ENCODE data around the gene SHFL. TPM values are rescaled to one million over a fixed set of nuclear protein-coding genes. Genes with fewer than 3 reads are reported as not detected.
A peak's percentile ranks its signal among the peaks of the same experiment; 100 is the strongest.

SHFL gene
- 64.1 and 70.5 TPM in 2 replicates for total RNA-seq

- peaks cover 2% of the 10 kb centered on the region for H3K27me3 Mint-ChIP-seq (ENCODE audit: insufficient read depth)
- intact Hi-C loops (cut with micrococcal nuclease): loop anchor here (1.0 to 2.0 kb wide), 2 partner anchors 10 to 19 kb away; no protein-coding TSS in a partner anchor
- peaks cover 16% of the 10 kb centered on the region for H3K36me3 Mint-ChIP-seq (ENCODE audit: low read depth)
- peak; percentile 88 for DNase-seq (ENCODE audit: low spot score)
- peak within 1 kb of the TSS; percentile 90 for H3K4me3 Mint-ChIP-seq
- H3K4me1 Mint-ChIP-seq (ENCODE audit: low read depth): peaks cover 7% of the 10 kb centered on the region
- no peaks in the 10 kb centered on the region for H3K9me3 Mint-ChIP-seq
- H3K27ac Mint-ChIP-seq: peak within 1 kb of the TSS; percentile 88
Observed at GRCh38 chr19:10085641-10086590, at the start of gene SHFL. Gene SHFL (plus strand): TSS chr19:10086317. CDS start chr19:10086428, 111 bp downstream.

- Mint-ChIP-seq H3K4me1 (ENCODE audit: low read depth) (no peaks in the 10 kb centered on the region), H3K9me3 (no peaks in the 10 kb centered on the region), H3K27me3 (ENCODE audit: insufficient read depth) (peaks cover 5% of the 10 kb centered on the region), H3K36me3 (ENCODE audit: low read depth) (no peaks in the 10 kb centered on the region), H3K27ac (no peak overlapping the region), H3K4me3 (no peak overlapping the region)
- intact Hi-C loops (cut with micrococcal nuclease): no loop called here
- DNase-seq (ENCODE audit: low spot score): no peak
Observed at GRCh38 chr19:10036601-10037071, 49.5 kb upstream of the SHFL start.

GRCh38 chr19:10037367-10037766, 48.8 kb upstream of the SHFL start:
- Mint-ChIP-seq H3K27me3 (ENCODE audit: insufficient read depth) (peaks cover 5% of the 10 kb centered on the region), H3K4me3 (no peak overlapping the region), H3K36me3 (ENCODE audit: low read depth) (no peaks in the 10 kb centered on the region), H3K27ac (no peak overlapping the region), H3K4me1 (ENCODE audit: low read depth) (no peaks in the 10 kb centered on the region), H3K9me3 (no peaks in the 10 kb centered on the region)
- DNase-seq (ENCODE audit: low spot score): no peak
- intact Hi-C loops (cut with micrococcal nuclease): no loop called here

GRCh38 chr19:10037809-10038208, 48.3 kb upstream of the SHFL start:
- Mint-ChIP-seq H3K27ac (no peak overlapping the region), H3K27me3 (ENCODE audit: insufficient read depth) (peaks cover 1% of the 10 kb centered on the region), H3K4me1 (ENCODE audit: low read depth) (no peaks in the 10 kb centered on the region), H3K36me3 (ENCODE audit: low read depth) (no peaks in the 10 kb centered on the region), H3K4me3 (no peak overlapping the region), H3K9me3 (no peaks in the 10 kb centered on the region)
- DNase-seq (ENCODE audit: low spot score): no peak
- intact Hi-C loops (cut with micrococcal nuclease): no loop called here

- DNase-seq (ENCODE audit: low spot score): no peak
- Mint-ChIP-seq H3K4me1 (ENCODE audit: low read depth) (no peaks in the 10 kb centered on the region), H3K9me3 (no peaks in the 10 kb centered on the region), H3K27ac (no peak overlapping the region), H3K36me3 (ENCODE audit: low read depth) (no peaks in the 10 kb centered on the region), H3K27me3 (ENCODE audit: insufficient read depth) (peaks cover 7% of the 10 kb centered on the region), H3K4me3 (no peak overlapping the region)
- intact Hi-C loops (cut with micrococcal nuclease): no loop called here
Observed at GRCh38 chr19:10043286-10043927, 42.7 kb upstream of the SHFL start.

GRCh38 chr19:10044390-10044789, 41.7 kb upstream of the SHFL start:
- Mint-ChIP-seq H3K9me3 (no peaks in the 10 kb centered on the region), H3K4me1 (ENCODE audit: low read depth) (no peaks in the 10 kb centered on the region), H3K4me3 (no peak overlapping the region), H3K36me3 (ENCODE audit: low read depth) (no peaks in the 10 kb centered on the region), H3K27ac (no peak overlapping the region), H3K27me3 (ENCODE audit: insufficient read depth) (peaks cover 7% of the 10 kb centered on the region)
- DNase-seq (ENCODE audit: low spot score): no peak
- intact Hi-C loops (cut with micrococcal nuclease): no loop called here

GRCh38 chr19:10045371-10045770, 40.7 kb upstream of the SHFL start:
- Mint-ChIP-seq H3K36me3 (ENCODE audit: low read depth) (no peaks in the 10 kb centered on the region), H3K27me3 (ENCODE audit: insufficient read depth) (peaks cover 7% of the 10 kb centered on the region), H3K4me3 (no peak overlapping the region), H3K4me1 (ENCODE audit: low read depth) (no peaks in the 10 kb centered on the region), H3K9me3 (no peaks in the 10 kb centered on the region), H3K27ac (no peak overlapping the region)
- intact Hi-C loops (cut with micrococcal nuclease): no loop called here
- DNase-seq (ENCODE audit: low spot score): no peak

GRCh38 chr19:10049626-10050025, 36.5 kb upstream of the SHFL start:
- Mint-ChIP-seq H3K36me3 (ENCODE audit: low read depth) (no peaks in the 10 kb centered on the region), H3K9me3 (no peaks in the 10 kb centered on the region), H3K4me1 (ENCODE audit: low read depth) (no peaks in the 10 kb centered on the region), H3K27me3 (ENCODE audit: insufficient read depth) (peaks cover 3% of the 10 kb centered on the region), H3K4me3 (no peak overlapping the region), H3K27ac (no peak overlapping the region)
- intact Hi-C loops (cut with micrococcal nuclease): no loop called here
- no peak for DNase-seq (ENCODE audit: low spot score)

- no peaks in the 10 kb centered on the region for H3K9me3 Mint-ChIP-seq
- no peaks in the 10 kb centered on the region for H3K36me3 Mint-ChIP-seq (ENCODE audit: low read depth)
- H3K4me1 Mint-ChIP-seq (ENCODE audit: low read depth): no peaks in the 10 kb centered on the region
- H3K4me3 Mint-ChIP-seq: no peak overlapping the region
- H3K27me3 Mint-ChIP-seq (ENCODE audit: insufficient read depth): peaks cover 2% of the 10 kb centered on the region
- no peak overlapping the region for H3K27ac Mint-ChIP-seq
- no peak for DNase-seq (ENCODE audit: low spot score)
- intact Hi-C loops (cut with micrococcal nuclease): no loop called here
Observed at GRCh38 chr19:10052602-10053360, 33.3 kb upstream of the SHFL start.

GRCh38 chr19:10061717-10062310, 24.3 kb upstream of the SHFL start:
- Mint-ChIP-seq H3K4me3 (no peak overlapping the region), H3K4me1 (ENCODE audit: low read depth) (no peaks in the 10 kb centered on the region), H3K9me3 (no peaks in the 10 kb centered on the region), H3K36me3 (ENCODE audit: low read depth) (no peaks in the 10 kb centered on the region), H3K27ac (no peak overlapping the region), H3K27me3 (ENCODE audit: insufficient read depth) (peaks cover 3% of the 10 kb centered on the region)
- intact Hi-C loops (cut with micrococcal nuclease): no loop called here
- no peak for DNase-seq (ENCODE audit: low spot score)

GRCh38 chr19:10068205-10068604, 17.9 kb upstream of the SHFL start:
- Mint-ChIP-seq H3K4me3 (no peak overlapping the region), H3K9me3 (no peaks in the 10 kb centered on the region), H3K36me3 (ENCODE audit: low read depth) (no peaks in the 10 kb centered on the region), H3K4me1 (ENCODE audit: low read depth) (peaks cover 9% of the 10 kb centered on the region), H3K27ac (no peak overlapping the region), H3K27me3 (ENCODE audit: insufficient read depth) (peaks cover 5% of the 10 kb centered on the region)
- intact Hi-C loops (cut with micrococcal nuclease): no loop called here
- no peak for DNase-seq (ENCODE audit: low spot score)

GRCh38 chr19:10069046-10069445, 17.1 kb upstream of the SHFL start:
- Mint-ChIP-seq H3K4me1 (ENCODE audit: low read depth) (peaks cover 9% of the 10 kb centered on the region), H3K4me3 (no peak overlapping the region), H3K9me3 (peaks cover under 1% of the 10 kb centered on the region), H3K27ac (no peak overlapping the region), H3K36me3 (ENCODE audit: low read depth) (no peaks in the 10 kb centered on the region), H3K27me3 (ENCODE audit: insufficient read depth) (peaks cover 5% of the 10 kb centered on the region)
- intact Hi-C loops (cut with micrococcal nuclease): no loop called here
- DNase-seq (ENCODE audit: low spot score): no peak

Measured in activated T-helper 1 cell treated with anti-CD3 and anti-CD28 coated beads, Interleukin-12 subunit alpha, Interleukin-12 subunit beta, Interleukin-2, Interleukin-4 antibody, amounts not matched to agents 30 ng/mL and 10 ng/mL and 1 ng/mL, durations not matched to agents 14 hours and 24 hours and 36 hours (primary cell).